A549 (cell line): Measurements from ENCODE around the gene ADAM19. TPM values are rescaled to one million over a fixed set of nuclear protein-coding genes. Genes with fewer than 3 reads are reported as not detected.

ENCODE experiments used
- ATAC-seq, 2 experiments: fragments of 200-7000 bp in 1 of 2; fragments of >200 bp in 1 of 2; cut with Nextera tagmentation in 1 of 2; cut with Tn5 transposase in 1 of 2; 3 replicates each; pipeline versions ENCODE4 v1.8.0 to v1.9.1; 2018 to 2020; ENCODE audit warnings: mild to moderate bottlenecking in 1 of 2, moderate library complexity in 1 of 2
- CTCF ChIA-PET: fragments of 300-600 bp; sonication (Branson Sonifier 250); formaldehyde crosslinking; extraction: SDS; loops from one replicate; lab custom pipeline; 2021; ENCODE audit warnings: antibody characterized with exemption, inconsistent platforms; lab: Yijun Ruan, JAX
- POLR2A ChIA-PET: fragments of 350-600 bp; formaldehyde crosslinking; extraction: SDS; loops from one replicate; lab custom pipeline; 2021; ENCODE audit warnings: antibody characterized with exemption, inconsistent platforms; lab: Yijun Ruan, JAX
- DNase-seq, 2 experiments: peaks; one replicate each; pipeline versions ENCODE4 v3.0.0 to v3.0.0-alpha.2; 2011 to 2016; ENCODE audit warnings: low read depth in 1 of 2, low spot score in 1 of 2
- FAIRE-seq: peaks from 2 replicates; lab custom pipeline; 2011; peaks lifted over from hg19 to GRCh38; lab: Jason Lieb, UNC
- H3K27ac ChIP-seq, 2 experiments: fragments of >200 bp; sonication (Bioruptor Twin); formaldehyde crosslinking; 3 replicates each; pipeline ENCODE4 v1.5.1; 2016 to 2017
- H3K4me1 ChIP-seq: fragments of >200 bp; sonication (Bioruptor Twin); formaldehyde crosslinking; 3 replicates; pipeline ENCODE4 v1.6.1; 2016
- H3K4me2 ChIP-seq: fragments of >200 bp; sonication (Bioruptor Twin); formaldehyde crosslinking; 3 replicates; pipeline ENCODE4 v1.6.1; 2016
- H3K4me3 ChIP-seq: fragments of >200 bp; sonication (Bioruptor Twin); formaldehyde crosslinking; 3 replicates; pipeline ENCODE4 v1.5.1; 2016
- H3K9me3 ChIP-seq: fragments of >200 bp; sonication (Bioruptor Twin); formaldehyde crosslinking; 3 replicates; pipeline ENCODE4 v1.6.1; 2016
- CEBPB ChIP-seq, 2 experiments: fragments of >200 bp in 1 of 2; sonication (Bioruptor Twin) in 1 of 2; formaldehyde crosslinking in 1 of 2; IDR thresholded peaks; 2 replicates each; pipeline ENCODE4 v1.6.1; 2012 to 2016
- CHD2 ChIP-seq: fragments of 150-350 bp; IDR thresholded peaks from 2 replicates; pipeline ENCODE4 v1.6.1; 2014; ENCODE audit warnings: low read length; ENCODE audit not compliant: partially characterized antibody
- E2F6 ChIP-seq: IDR thresholded peaks from 2 replicates; pipeline ENCODE4 v1.6.1; 2012; ENCODE audit warnings: low read depth, borderline replicate concordance
- EHF ChIP-seq: fragments of 250-450 bp; sonication (Bioruptor Pico); IDR thresholded peaks from 2 replicates; pipeline ENCODE4 v1.5.0; 2020; ENCODE audit warnings: mild to moderate bottlenecking
- GATA3 ChIP-seq: IDR thresholded peaks from 2 replicates; pipeline ENCODE4 v1.6.1; 2012; ENCODE audit warnings: borderline replicate concordance
- HES2 ChIP-seq: fragments of >200 bp; sonication (Bioruptor Twin); formaldehyde crosslinking; IDR thresholded peaks from 2 replicates; pipeline ENCODE4 v1.6.1; 2016
- HOXB5 ChIP-seq: fragments of 250-450 bp; sonication (Bioruptor Pico); IDR thresholded peaks from 2 replicates; pipeline ENCODE4 v1.5.0; 2020; ENCODE audit warnings: mild to moderate bottlenecking, moderate library complexity
- MYC ChIP-seq: IDR thresholded peaks from 2 replicates; pipeline ENCODE4 v1.6.1; 2012; ENCODE audit warnings: mild to moderate bottlenecking, inconsistent platforms, low read length, improper control_type of control experiment, borderline replicate concordance
- NFE2L2 ChIP-seq: fragments of 150-350 bp; conservative IDR thresholded peaks from 2 replicates; pipeline ENCODE4 v1.6.1; 2014; ENCODE audit warnings: low read length
- NR3C1 ChIP-seq: fragments of >200 bp; sonication (Bioruptor Twin); formaldehyde crosslinking; IDR thresholded peaks from 3 replicates; pipeline ENCODE4 v1.6.1; 2017
- PBX3 ChIP-seq: IDR thresholded peaks from 2 replicates; pipeline ENCODE4 v1.6.1; 2012
- POLR2A ChIP-seq: IDR thresholded peaks from 2 replicates; pipeline ENCODE4 v1.6.1; 2012; ENCODE audit warnings: mild to moderate bottlenecking, low read length
- RAD21 ChIP-seq, 2 experiments: fragments of >200 bp in 1 of 2; sonication (Bioruptor Twin) in 1 of 2; formaldehyde crosslinking in 1 of 2; IDR thresholded peaks in 1 of 2; conservative IDR thresholded peaks in 1 of 2; 2 replicates in 1 of 2; 3 replicates in 1 of 2; pipeline ENCODE4 v1.6.1; 2012 to 2018; ENCODE audit warnings: inconsistent platforms in 1 of 2
- REST ChIP-seq: fragments of 200-600 bp; sonication (generic); IDR thresholded peaks from 2 replicates; pipeline ENCODE4 v1.6.1; 2016; ENCODE audit warnings: antibody characterized with exemption, mild to moderate bottlenecking, moderate library complexity
- RFX5 ChIP-seq: fragments of 450-650 bp; IDR thresholded peaks from 2 replicates; pipeline ENCODE4 v1.7.1; 2014; ENCODE audit warnings: antibody characterized with exemption, mild to moderate bottlenecking, moderate library complexity
- SMC3 ChIP-seq: fragments of >200 bp; sonication (Bioruptor Twin); formaldehyde crosslinking; IDR thresholded peaks from 3 replicates; pipeline ENCODE4 v1.6.1; 2018; ENCODE audit warnings: inconsistent platforms
- TFCP2L1 ChIP-seq: fragments of 250-450 bp; sonication (Bioruptor Pico); IDR thresholded peaks from 2 replicates; pipeline ENCODE4 v1.5.0; 2021; ENCODE audit warnings: mild to moderate bottlenecking
- ZNF302 ChIP-seq: fragments of 250-450 bp; sonication (Bioruptor Pico); IDR thresholded peaks from 2 replicates; pipeline ENCODE4 v1.9.0; 2021; ENCODE audit warnings: inconsistent platforms, mild to moderate bottlenecking, moderate library complexity
- ZSCAN20 ChIP-seq: fragments of 250-450 bp; sonication (Bioruptor Pico); IDR thresholded peaks from 2 replicates; pipeline ENCODE4 v1.8.0; 2022; ENCODE audit warnings: mild to moderate bottlenecking, moderate library complexity
- WGBS: methylation state at CpG from one replicate; pipeline ENCODE4 v1.1.6; 2017; ENCODE audit errors: missing lambda C conversion rate; 5-methylcytosine and 5-hydroxymethylcytosine counted together
- polyA plus RNA-seq, 4 experiments: library from polyadenylated mRNA; depleted of rRNA in 3 of 4; stranded (reverse); fragments of >200 nt; fragmentation: RNase III in 1 of 4; extraction: RNeasy Plus Mini Kit Qiagen cat#74134 plus additional on column Dnase treatment in 1 of 4; gene quantifications; 2 replicates in 3 of 4; 3 replicates in 1 of 4; pipeline ENCODE4 v1.2.3, GENCODE V29; 2011 to 2017
- TF ChIP-seq, protein P1 (sequence below): fragments of 250-450 bp; sonication (Bioruptor Pico); IDR thresholded peaks from 2 replicates; pipeline ENCODE4 v1.5.0; 2021; ENCODE audit warnings: mild to moderate bottlenecking, moderate library complexity, borderline replicate concordance

ADAM19 gene
- polyA plus RNA-seq, 2 of the 4 experiments (the other 2 are of a cell fraction): 7.7 to 15.2 TPM

DNA sequence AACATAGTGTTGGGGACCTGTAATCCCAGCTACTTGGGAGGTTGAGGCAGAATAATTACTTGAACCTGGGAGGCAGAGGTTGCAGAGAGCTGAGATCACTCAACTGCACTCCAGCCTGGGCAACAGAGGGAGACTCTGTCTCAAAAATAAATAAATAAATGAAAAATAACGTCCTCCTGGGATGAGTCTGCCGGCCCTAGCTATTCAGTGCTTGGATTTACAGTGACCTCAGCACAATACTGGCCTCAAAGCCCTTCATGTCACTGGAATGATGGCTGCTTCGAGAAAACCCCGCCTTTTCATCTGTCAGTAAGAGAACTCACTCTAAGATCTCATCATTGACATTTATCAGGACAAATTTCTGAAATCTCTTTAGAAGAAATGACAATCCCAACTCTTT is 41.2 kb upstream of the ADAM19 start:
- 51% methylated on average over 4 of the region's 4 CpGs for WGBS
- Histone ChIP-seq H3K4me3 (no peak overlapping the region), H3K9me3 (no peaks in the 10 kb centered on the region), H3K4me1 (no peaks in the 10 kb centered on the region), H3K4me2 (no peak overlapping the region), H3K27ac (no peak overlapping the region)
- no peak for FAIRE-seq
- CTCF ChIA-PET: interaction anchor here (0.8 to 1.0 kb wide), 2 partner anchors 52 to 140 kb away, joined by 3 read pairs; no protein-coding TSS in a partner anchor
- no peak for TF ChIP-seq TFCP2L1 (CRISPR knock-in tag)
- TF ChIP-seq, protein P1, sequence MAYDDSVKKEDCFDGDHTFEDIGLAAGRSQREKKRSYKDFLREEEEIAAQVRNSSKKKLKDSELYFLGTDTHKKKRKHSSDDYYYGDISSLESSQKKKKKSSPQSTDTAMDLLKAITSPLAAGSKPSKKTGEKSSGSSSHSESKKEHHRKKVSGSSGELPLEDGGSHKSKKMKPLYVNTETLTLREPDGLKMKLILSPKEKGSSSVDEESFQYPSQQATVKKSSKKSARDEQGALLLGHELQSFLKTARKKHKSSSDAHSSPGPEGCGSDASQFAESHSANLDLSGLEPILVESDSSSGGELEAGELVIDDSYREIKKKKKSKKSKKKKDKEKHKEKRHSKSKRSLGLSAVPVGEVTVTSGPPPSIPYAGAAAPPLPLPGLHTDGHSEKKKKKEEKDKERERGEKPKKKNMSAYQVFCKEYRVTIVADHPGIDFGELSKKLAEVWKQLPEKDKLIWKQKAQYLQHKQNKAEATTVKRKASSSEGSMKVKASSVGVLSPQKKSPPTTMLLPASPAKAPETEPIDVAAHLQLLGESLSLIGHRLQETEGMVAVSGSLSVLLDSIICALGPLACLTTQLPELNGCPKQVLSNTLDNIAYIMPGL (CRISPR knock-in tag): no peak
- TF ChIP-seq MYC: no peak
- TF ChIP-seq ZNF302 (CRISPR knock-in tag): no peak
- no peak for TF ChIP-seq ZSCAN20
- no peak for TF ChIP-seq PBX3
- no peak for TF ChIP-seq RFX5
- TF ChIP-seq NR3C1: no peak
- TF ChIP-seq SMC3: no peak
- no peak for TF ChIP-seq CEBPB (IDR thresholded peaks at IDR 0.05)
- TF ChIP-seq EHF (CRISPR knock-in tag): no peak
- no peak for TF ChIP-seq GATA3
- TF ChIP-seq HES2: no peak
- no peak for TF ChIP-seq REST
- DNase-seq: no peak
- POLR2A ChIA-PET: no interaction called here
- ATAC-seq: no peak

DNA sequence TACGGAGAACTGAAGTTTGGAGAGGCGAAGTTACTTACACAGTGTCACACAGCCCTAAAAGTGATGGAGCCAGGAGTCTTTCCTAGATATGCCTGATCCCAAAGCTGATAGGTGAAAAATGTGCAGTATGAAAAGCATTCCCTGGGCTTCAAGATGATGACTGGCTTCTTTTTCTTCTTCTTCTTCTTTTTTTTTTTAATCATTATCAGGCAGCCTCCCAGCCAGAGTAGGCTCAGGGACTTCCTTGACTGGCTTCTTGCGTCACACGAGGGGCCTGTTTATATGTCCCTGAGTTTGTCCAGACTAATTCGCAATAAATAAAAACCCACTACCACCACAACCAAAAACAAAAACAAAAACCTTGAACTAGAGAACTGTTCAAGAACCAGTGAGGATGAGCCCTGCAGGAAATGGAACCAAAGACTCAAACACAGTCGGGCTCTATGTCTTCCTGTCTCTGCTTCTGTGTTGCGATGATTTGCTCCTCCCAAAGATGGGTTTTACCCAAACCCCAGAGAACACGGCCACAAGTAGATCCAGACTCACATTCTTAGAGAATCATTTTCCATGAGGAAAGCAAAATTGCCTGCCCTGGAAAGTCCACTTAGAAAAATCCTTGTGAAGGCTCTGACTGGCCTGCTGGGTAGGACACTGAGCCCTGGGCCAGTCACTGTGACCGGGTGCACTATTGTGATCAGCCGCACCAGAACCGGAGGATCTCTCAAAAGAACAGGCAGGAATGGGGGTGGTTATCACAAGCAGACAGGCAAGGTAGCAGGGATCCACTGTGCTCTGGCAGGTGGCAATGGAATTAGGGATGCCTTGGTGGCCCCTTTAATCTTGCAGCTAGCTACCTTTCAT is 38.0 kb upstream of the ADAM19 start:
- ATAC-seq (no peak), DNase-seq (no peak), FAIRE-seq (no peak)
- WGBS: 86% methylated on average over 11 of the region's 11 CpGs
- H3K4me3 ChIP-seq: no peak overlapping the region
- CTCF ChIA-PET: interaction anchor here (0.6 to 1.9 kb wide), 3 partner anchors 130 to 773 kb away, joined by 3 to 6 read pairs (median 4); partner anchors contain the start of gene LSM11
- TF ChIP-seq CHD2 (no peak), E2F6 (no peak), PBX3 (no peak), NFE2L2 (no peak), HOXB5 (no peak), RAD21 (conservative IDR thresholded peaks at IDR 0.05 in 1 of 2, IDR thresholded peaks at IDR 0.05 in 1 of 2) (no peak), POLR2A (no peak)
- TF ChIP-seq, protein P1 (CRISPR knock-in tag): no peak
- no peaks in the 10 kb centered on the region for H3K9me3 ChIP-seq
- H3K27ac ChIP-seq: no peak overlapping the region
- no peak overlapping the region for H3K4me2 ChIP-seq
- POLR2A ChIA-PET: no interaction called here
- H3K4me1 ChIP-seq: peaks cover 7% of the 10 kb centered on the region; the same call in 2 of the 3 replicates
